Activated CD4-positive, alpha-beta T cell treated with anti-CD3 and anti-CD28 coated beads, Interleukin-2, amount 50 U/mL, for 48 hours (primary cell): ENCODE data around the gene ADAD2.

Experiments
- DNase-seq, 2 experiments: peaks; one replicate each; pipeline ENCODE4 v3.0.0-alpha.2; 2020

The ADAD2 gene

DNA sequence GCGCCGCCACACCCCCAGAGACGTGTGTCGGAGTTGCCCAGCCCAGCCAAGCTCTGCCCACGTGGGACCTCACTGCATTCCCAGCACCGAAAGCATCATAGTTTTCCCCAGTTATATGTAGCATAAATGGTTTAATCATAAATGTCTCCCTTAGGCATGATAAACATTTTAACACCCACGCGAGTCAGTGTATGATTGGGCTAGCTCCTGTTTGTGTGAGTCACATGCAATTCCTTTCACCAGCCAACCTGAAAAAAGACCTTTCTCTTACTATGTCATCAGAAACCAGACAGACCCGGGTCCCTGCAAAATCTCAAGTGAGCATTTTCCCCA is 13.2 kb upstream of the ADAD2 start:
- peak in 1 of 2 experiments; percentile 21 for DNase-seq

DNA sequence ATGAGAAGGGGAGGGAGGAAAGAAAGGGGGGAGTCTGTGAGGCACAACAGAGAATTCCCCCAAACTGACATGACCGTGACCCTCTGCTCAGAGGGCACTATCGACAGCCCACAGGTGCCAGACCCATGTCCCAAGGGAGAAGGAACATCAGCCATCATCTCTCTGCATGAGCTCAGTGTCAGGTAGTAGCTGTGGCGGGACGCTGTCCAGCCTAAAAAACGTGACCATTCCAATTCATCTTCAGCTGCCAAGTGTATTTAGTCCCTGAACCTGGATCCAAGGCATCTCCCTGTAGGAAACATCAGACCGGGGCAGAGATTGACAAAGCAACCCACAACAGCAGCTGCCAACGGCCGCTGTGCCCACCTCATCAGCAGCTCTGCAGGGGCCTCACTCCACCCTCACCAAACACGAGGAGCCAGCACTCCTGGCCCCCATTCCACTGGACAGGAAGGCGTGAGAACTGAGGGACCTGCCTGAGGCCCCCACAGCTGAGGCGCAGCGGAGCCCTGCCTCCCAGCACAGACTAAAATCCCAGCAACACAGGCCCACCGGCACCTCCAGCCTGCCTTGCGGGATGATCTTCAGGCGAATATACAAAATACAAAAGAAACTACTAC is 12.7 kb upstream of the ADAD2 start:
- DNase-seq: no peak

DNA sequence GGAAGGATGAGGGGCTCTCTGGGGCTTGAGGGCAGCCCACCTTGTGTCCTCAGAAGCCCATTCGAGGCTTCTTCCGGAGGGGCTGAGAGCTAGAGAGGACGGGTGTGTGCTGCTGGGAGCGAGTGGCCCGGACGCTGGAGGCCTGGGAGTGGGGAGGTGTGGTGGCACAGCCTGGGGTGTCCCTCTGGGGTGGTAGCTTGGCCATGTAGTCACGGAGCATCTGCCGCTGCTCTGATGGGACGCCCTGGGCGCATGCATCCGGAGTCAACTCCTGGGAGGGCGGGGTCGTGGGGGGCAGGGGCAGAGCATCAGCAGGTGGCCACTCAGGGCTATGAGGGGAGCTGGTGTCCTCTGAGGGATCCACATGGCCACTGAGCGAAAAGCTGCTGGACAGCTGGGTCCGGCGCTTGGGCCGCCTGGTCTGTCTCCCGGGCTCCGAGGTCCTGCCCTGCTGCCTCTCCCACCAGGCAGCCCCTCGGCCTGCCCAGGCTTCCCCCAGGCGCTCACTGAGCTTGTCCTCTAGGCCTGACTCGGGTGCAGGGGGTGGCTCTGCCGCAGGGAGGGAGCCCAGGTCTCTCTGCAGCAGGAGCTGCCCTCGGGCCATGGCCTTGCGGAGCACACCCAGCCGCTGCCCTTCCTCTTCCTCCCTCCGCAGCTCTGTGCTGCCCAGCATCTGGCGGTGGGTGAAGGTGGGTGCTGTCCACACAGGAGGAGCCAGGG is 11.9 kb upstream of the ADAD2 start:
- DNase-seq: no peak

DNA sequence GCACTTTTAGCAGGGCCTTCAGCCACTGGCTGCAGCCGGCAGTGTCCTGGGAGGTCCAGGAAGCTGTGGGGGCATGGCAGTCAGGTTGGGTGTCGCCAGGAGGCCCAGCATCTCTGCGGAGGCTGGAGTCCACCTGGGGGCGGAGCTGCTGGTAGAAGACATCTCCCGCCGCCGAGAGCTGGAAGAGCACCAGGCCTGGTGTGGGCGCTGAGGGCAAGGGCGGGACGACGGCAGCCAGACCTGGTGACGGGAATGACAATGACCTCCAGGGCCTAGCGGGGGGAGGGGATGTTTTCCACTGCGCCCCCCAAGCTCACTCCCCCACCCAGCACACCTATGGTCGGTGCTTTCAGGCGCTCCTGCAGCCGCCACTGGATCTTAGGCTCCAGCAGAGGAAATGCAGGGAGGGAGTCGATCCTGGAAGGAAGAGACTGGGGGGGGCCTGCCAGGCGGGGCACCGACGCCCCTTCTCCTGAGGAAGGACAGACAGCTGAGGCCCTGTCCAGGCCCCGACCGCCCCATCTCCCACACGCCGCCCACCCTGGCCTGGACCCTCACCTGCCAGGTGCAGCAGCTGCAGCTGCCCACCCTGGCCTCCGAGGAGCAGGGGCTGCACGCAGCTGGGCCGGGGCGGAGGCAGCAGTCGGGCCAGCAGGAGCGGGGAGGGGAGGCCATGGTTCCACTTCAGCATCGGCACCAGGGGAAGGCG is 11.2 kb upstream of the ADAD2 start:
- no peak for DNase-seq

DNA sequence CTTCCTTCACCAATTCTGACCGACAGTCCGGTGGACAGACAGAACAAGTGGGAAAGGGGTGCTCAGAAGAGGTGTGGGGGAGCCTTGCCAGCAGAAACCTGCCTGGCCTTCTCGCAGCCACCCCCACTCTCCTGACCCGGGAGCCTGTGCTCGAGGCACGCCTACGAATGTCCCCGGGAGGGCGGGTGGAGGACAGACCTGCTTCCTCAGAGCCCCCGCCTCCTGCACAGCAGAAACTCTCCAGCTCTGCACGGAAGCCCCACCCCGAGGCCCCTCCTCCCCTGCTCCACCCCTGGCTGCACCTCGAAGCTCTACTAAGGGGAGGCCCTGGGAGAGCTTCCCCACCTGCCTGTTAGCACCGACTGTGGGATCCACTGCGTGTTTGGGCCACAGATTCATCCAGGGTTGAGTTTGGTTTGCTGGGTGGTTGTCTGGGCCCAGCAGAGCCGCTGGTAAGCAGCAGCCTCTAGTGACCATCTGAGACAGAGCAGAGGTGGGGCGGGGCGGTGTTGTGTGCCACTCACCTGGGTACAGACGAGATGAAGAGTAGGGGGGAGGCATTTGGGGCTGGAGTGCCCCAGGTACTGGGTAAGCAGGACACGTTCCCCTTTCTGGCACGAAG is 10.3 kb upstream of the ADAD2 start:
- no peak for DNase-seq

DNA sequence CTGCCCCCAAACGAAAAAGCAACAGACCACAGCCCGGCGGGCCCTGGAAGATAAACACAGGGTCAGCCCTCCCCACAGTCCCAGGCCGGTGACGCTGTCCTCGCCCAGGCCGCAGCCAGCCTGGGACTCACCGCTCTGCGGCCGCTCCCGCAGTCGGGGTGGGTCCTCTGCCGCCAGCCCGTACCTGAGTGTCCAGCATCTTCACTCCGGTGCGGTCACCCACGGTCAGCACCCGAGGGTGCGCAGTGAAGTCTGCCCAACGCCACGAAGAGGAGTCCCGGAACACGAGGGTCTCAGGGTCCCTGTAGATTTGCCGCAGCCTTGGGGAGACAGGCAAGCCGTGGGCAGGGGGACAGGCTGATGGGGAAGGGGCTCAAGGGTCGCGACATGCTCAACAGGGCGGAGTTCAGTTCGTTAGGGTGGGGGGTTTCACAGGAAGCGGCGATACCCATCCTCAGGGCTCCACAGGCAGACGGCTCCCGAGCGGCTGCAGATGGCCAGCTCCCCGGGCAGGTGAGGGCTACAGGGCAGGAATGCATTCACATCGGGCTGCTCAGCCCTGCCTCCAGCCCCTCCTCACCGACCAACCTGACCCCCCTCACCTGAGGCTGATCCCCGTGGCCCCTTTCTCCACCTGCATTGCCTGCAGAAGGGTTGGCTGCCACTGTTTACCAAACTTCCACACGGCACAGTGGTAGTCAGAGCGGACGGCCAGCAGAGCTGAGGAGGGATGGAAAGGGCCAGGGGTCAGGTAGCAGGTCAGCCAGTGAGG is 9.6 kb upstream of the ADAD2 start:
- DNase-seq: no peak

DNA sequence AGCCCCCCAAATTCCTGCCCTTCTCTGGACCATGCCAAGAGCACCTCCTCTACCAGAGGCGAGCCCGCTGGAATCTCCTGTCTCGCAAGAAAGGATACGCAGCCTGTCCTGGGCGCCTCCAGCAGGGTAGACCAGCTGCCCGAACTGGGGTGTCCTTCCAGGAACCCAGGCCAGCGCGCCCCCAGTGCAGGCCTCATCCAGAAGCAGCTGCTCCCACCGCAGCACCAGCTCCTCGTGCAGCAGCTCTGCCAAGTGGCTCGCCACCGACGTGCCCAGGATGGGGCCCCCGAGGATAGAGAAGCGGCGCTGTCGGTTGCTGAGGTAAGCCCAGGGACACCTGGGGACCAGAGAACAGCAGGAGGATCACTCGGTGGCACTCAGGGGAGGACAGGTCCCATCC is 8.9 kb upstream of the ADAD2 start:
- DNase-seq: no peak

DNA sequence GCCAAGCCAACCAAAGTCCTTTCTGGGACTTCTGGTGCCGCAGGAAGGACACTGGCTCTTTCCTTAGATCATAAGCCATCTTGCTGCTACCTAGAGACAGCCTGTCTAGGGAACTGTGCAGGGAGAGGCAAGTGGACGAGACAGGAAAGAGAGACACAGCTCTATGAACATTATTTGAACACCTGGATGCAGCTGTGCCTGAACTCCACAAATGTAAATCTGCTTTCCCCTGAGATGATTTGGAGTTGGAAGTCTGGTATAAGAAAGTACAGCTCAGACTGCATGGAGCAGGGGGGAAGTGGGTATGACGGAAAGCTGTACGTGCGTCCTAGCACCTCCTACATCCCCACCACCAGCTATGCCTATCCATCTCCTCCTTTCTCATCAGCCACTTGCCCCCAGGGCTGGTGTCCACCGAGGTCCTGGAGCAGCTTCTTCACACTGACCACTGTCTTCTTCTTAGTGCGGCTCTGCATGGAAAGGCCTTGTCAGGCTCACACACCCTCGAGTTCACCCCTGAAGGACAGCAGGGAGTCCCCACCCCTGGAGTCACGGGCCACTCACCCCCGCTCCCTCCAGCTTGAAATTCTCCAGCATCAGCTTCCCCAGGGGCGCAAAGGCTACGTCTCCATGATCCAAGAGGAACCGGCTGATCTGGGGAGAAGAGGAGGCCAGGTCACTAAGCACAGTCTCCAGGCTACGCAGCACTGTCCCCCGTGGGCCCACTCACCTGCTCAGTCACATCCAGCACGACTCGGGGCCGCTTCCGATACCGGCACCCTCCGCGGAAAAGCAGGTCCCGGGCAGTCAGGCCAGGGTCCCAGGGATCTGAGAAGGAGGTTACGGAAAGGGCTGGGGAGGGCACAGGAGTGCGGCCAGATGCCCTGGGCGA is 8.0 kb upstream of the ADAD2 start:
- no peak for DNase-seq

DNA sequence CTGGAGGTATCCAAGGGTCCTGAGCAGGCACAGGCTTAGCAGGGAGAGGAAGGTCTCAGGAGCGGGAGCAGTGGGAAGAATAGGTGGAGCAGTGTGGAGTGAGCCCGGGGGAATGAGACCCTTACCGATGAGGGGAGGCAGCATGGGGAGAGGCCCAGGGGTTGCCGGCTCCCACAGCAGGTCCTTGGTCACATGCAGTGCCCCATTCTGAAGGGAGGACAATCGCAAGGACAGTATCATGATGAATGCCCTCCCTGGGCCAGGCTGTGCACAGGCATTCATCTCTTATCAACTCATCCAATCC is 7.4 kb upstream of the ADAD2 start:
- DNase-seq: no peak

DNA sequence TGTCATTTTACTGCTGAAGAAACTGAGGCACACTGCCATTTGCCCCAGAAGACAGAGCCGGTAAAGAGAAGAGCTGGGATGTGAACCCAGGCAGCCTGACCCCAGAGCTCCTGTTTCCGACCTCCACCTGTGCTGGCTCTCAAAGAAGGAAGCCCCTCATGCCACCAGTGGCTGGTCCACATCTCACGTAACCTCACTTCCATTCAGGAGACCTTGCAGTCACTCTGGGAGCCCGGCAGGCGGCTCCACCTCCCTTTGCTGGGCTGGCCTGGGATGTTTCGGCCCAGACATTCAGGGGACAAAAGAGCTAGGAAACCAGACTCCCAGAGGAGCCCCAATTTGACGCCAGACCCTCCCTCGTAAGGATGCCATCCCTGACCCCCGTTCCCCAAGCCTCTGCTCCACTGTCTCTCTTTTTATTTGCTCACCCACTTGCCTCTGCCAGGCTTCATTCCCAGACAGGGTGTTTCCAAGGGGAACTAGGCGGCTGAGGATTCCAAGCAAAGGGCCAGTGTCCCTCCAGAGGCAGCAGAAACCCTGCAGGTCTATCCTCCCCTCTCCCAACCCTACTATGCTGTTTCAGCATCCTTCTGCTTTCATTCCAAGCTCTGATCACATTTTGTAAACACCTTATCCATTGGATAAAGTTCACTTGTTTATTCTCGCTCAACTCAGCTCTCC is 6.9 kb upstream of the ADAD2 start:
- no peak for DNase-seq

DNA sequence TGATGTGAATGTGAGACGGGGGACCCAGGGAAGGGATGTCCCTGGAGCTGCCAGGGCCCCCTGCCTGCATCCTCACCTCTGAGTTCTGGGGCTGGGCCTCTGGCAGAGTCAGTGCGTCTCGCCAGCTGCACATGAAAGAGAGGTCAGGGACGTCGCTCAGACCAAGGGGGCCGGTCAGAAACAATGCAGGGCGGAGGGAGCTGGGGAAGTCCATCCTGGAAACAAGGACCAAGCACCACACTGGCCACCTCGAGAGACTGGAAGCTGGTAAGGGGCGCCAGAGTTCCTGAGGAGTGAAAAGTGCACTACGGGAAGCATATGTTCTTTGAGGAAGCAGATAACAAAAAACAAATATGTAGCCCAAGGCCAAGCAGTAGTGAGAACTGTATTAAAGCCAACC is 6.2 kb upstream of the ADAD2 start:
- DNase-seq: no peak

DNA sequence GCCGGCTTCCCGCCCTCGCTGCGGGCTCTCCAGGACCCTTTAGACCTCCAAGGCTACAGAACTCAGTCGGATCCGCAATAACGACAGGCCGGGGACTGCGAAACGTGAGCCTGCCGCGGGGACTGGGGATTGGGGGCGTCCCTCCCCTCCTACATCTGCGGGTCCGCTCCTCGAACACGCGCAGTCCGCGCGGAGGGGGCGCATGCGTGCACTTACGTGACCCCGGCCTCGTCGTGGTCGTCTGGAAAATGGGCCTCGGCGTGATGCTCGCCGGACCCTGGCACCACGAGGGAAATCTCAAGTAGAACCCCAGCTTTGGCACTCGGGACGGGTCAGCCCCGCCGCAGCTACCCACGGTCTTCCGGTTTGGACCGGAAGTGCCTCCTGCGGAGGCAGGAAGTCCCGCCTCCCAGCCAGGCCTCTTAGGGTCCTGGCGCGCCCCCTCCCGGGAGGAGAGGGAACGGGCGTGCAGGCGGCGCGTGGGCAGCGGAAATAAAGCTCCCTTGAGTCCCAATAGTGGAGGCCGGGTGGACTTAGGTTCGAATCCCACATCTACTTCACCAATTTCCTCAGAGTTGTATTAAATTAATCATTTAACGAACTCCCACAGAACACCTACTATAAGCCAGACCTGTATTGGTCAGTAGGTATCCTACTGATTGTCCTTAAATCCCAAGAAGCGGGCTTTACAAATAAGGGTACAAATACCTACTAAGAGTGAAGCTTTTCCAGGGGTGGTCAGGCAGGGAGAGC is 4.1 kb upstream of the ADAD2 start, which contains the start of gene TAF1C:
TSS of gene TAF1C (minus strand) at position 373 of the 753 bp plus-strand sequence. CDS start 2,069 bp downstream, outside the sequence.
- DNase-seq: peak; percentile 91 to 92

DNA sequence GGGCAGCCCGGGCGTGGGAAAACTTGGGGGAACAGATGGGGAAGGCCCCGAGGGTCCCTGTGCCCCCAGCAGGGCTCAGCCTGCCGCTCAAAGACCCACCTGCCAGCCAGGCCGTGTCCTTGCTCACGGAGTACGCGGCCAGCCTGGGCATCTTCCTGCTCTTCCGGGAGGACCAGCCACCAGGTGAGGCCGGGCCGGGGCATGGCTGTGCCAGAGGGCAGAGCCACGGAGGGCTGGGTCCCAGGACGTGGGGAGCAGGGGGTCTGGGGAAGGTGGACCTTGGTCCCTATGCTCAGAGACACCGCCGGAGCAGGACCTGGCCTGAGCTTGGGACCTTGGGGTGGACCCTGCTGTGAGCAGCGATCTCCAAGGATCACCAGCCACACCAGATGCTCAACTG is 509 bp downstream of the ADAD2 start:
- DNase-seq: no peak

DNA sequence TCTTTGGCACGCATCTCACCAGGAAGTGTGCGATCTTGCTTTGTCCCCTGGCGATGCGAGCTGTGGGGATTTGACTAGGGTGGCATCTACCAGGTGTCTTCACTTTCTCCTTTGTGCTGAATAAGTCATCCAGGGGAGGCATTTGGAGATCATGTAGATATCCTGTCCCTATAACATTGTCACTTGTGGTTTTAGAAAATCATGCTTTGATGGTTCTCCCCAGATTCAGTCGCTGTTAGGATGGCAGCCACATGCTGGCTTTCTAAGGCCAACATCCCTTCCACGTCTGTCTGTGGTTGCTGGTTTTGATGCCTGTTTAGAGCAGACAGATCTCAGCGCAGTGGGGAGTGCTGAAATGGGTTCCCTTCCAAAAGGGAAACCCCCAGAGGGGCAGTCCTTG is 2.5 kb downstream of the ADAD2 start:
- DNase-seq: no peak

DNA sequence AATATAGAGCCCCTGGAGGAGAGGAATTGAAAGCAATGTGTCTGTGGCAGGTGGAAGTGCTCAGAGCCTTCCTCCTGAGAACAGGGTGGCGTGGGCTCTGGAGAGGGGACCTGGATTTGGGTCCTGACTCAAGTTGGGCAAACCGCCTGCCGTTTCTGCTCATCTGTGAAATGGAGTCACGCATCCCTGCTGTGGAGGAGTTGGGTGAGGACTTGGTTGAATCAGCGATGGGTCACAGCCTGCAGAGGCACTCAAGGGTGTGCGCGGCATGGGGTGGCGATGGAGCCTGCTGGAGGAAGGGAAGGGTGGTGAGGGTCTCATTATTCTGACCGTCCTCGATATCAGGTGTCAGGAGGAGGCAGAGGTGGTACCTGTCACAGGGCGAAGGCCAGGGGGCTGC is 3.1 kb downstream of the ADAD2 start:
- DNase-seq: no peak

DNA sequence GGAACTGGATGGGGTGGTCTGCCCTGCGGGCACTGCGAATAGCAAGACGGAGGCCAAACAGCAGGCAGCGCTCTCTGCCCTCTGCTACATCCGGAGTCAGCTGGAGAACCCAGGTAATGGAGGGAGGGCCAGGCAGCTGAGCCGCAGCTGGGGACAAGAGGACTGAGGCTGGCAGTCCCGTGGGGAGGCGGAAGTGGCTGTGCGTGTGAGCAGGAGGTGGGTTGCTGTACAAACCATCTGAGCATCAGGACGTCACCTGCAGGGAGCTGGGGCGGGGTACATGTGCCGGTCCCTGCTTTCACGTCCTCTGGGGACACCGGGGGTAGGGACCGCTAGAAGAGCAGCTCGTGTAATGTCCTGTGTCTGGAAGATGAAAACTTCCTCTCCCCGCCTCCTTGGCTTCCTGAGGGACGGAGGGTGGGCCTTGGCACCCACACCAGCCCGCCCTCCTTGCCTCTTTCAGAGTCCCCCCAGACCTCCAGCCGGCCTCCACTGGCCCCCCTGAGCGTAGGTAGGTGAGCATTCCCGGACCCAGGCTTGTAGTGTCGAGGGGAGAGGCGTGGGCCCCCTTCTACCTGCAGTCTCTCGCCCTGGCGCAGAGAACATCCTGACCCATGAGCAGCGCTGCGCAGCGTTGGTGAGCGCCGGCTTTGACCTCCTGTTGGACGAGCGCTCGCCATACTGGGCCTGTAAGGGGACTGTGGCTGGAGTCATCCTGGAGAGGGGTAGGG is 3.7 kb downstream of the ADAD2 start:
- DNase-seq: peak; percentile 25 to 27

DNA sequence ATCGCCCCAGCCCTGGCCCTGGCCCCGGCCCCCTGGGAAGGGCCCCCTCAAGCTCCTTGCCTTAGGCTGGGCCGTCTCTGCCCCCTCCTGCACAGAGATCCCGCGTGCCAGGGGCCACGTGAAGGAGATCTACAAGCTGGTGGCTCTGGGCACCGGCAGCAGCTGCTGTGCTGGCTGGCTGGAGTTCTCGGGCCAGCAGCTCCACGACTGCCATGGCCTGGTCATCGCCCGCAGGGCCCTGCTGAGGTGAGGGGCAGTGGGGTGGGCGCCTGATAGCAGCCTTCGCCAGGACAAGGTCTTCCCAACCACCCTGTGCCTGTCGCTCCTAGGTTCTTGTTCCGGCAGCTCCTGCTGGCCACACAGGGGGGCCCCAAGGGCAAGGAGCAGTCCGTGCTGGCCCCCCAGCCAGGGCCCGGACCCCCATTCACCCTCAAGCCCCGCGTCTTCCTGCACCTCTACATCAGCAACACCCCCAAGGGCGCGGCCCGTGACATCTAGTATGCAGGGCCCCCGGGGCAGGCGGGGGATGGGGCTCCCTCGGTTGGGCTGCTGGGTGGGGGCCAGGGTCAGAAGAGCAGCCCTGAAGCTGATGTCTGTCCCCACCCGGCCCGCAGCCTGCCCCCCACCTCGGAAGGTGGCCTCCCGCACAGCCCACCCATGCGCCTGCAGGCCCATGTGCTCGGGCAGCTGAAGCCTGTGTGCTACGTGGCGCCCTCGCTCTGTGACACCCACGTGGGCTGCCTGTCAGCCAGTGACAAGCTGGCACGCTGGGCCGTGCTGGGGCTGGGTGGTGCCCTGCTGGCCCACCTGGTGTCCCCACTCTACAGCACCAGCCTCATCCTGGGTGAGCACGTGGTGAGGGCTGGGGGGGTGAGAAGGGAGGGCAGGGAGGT is 4.5 kb downstream of the ADAD2 start:
- DNase-seq: no peak

DNA sequence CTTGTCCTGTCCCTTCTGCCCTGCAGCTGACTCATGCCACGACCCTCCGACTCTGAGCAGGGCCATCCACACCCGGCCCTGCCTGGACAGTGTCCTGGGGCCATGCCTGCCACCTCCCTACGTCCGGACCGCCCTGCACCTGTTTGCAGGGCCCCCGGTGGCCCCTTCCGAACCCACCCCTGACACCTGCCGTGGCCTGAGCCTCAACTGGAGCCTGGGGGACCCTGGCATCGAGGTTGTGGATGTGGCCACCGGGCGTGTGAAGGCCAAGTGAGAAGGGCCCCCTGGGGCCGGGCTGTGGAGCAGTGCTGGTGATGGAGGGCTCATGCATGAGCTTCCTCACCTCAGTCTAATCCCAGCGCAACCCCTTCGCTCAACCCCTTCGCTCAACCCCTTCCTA is 5.1 kb downstream of the ADAD2 start:
- DNase-seq: no peak
